ENCODE measurements around the gene LDLRAP1. TPM values are rescaled to one million over a fixed set of nuclear protein-coding genes. Genes with fewer than 3 reads are reported as not detected.
A peak's percentile ranks its signal among the peaks of the same experiment; 100 is the strongest.

Gene LDLRAP1
- total and polyA plus RNA-seq, 9 donors = 9.1 to 17.4 (median 13.1) TPM

GRCh38 chr1:25538191-25538767 is 5.1 kb upstream of the LDLRAP1 start:
- TF ChIP-seq EP300 (IDR thresholded peaks at IDR 0.05) (no peak), POLR2A (IDR thresholded peaks at IDR 0.05) (no peak)
- TF ChIP-seq, protein P1, sequence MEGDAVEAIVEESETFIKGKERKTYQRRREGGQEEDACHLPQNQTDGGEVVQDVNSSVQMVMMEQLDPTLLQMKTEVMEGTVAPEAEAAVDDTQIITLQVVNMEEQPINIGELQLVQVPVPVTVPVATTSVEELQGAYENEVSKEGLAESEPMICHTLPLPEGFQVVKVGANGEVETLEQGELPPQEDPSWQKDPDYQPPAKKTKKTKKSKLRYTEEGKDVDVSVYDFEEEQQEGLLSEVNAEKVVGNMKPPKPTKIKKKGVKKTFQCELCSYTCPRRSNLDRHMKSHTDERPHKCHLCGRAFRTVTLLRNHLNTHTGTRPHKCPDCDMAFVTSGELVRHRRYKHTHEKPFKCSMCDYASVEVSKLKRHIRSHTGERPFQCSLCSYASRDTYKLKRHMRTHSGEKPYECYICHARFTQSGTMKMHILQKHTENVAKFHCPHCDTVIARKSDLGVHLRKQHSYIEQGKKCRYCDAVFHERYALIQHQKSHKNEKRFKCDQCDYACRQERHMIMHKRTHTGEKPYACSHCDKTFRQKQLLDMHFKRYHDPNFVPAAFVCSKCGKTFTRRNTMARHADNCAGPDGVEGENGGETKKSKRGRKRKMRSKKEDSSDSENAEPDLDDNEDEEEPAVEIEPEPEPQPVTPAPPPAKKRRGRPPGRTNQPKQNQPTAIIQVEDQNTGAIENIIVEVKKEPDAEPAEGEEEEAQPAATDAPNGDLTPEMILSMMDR (IDR thresholded peaks at IDR 0.05) = no peak
- Histone ChIP-seq H3K9me3 (no peaks in the 10 kb centered on the region), H3K27ac (no peak overlapping the region), H3K27me3 (no peaks in the 10 kb centered on the region), H3K36me3 (no peaks in the 10 kb centered on the region), H3K4me3 (no peak overlapping the region), H3K4me1 (ENCODE audit: insufficient read depth) (no peaks in the 10 kb centered on the region)
- intact Hi-C loops (cut with DNase I) = no loop called here
- 64 to 68% (median 64%) methylated on average over 4 of the region's 4 CpGs for WGBS, 3 donors
- DNase-seq = no peak

DNA sequence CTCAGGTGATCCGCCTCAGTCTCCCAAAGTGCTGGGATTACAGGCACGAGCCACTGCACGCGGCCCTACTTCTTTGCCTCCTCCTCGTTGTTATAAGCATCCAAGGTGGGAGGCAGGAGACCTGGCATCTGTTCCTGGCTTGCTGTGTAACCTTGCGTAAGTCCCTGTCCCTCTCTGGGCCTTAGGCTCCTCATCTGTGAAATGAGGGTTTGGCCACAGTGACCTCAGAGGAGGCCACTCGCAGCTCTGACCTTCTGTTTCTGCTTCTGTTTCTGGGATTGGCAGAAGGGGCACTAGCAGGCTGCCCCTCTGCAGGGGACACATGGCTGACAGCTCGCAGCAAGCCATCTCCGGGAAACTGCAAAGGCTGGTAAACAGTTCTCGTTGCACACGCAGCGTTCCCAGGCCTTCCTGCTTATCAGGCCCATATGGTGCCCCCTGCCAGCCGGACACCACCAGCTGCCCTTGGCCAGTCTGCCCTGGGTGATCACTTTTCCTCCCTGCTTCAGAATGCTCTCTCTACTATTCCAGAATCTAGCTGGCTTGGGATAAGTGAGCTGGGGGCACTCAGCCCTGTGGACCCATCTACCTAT is 2.6 kb upstream of the LDLRAP1 start:
- Histone ChIP-seq H3K27me3 (no peaks in the 10 kb centered on the region), H3K36me3 (no peaks in the 10 kb centered on the region), H3K9me3 (no peaks in the 10 kb centered on the region), H3K4me3 (no peak overlapping the region), H3K27ac (no peak overlapping the region), H3K4me1 (ENCODE audit: insufficient read depth) (peaks cover 3% of the 10 kb centered on the region)
- 82 to 85% (median 83%) methylated on average over 13 of the region's 13 CpGs for WGBS, 3 donors
- TF ChIP-seq POLR2A (IDR thresholded peaks at IDR 0.05) (no peak), EP300 (IDR thresholded peaks at IDR 0.05) (no peak)
- TF ChIP-seq, protein P1 (IDR thresholded peaks at IDR 0.05) = no peak
- intact Hi-C loops (cut with DNase I) = loop anchor here in 1 of 4 donors (10.0 kb wide), 1 partner anchor 296 kb away; the partner anchor contains the start of gene RSRP1
- no peak for DNase-seq

- intact Hi-C loops (cut with DNase I) = loop anchor here in 1 of 4 donors (10.0 kb wide), 1 partner anchor 297 kb away; the partner anchor contains the start of gene RSRP1
- Histone ChIP-seq H3K27me3 (no peaks in the 10 kb centered on the region), H3K9me3 (no peaks in the 10 kb centered on the region), H3K27ac (peak overlapping the region in 1 of 2 donors; percentile 20), H3K4me3 (no peak overlapping the region), H3K4me1 (ENCODE audit: insufficient read depth) (peaks cover 7% of the 10 kb centered on the region), H3K36me3 (no peaks in the 10 kb centered on the region)
- 84 to 94% (median 90%) methylated on average over 1 of the region's 1 CpG for WGBS, 3 donors
- TF ChIP-seq EP300 (IDR thresholded peaks at IDR 0.05) = no peak
- TF ChIP-seq, protein P1 (IDR thresholded peaks at IDR 0.05) = no peak
- no peak for TF ChIP-seq POLR2A (IDR thresholded peaks at IDR 0.05)
- DNase-seq = no peak
These were observed 2.0 kb upstream of the LDLRAP1 start for GRCh38 chr1:25541425-25541824.

GRCh38 chr1:25541889-25542658 is 1.3 kb upstream of the LDLRAP1 start:
- H3K27ac ChIP-seq = peak overlapping the region in 1 of 2 donors; percentile 20
- H3K4me1 ChIP-seq (ENCODE audit: insufficient read depth) = peaks cover 7% of the 10 kb centered on the region
- no peaks in the 10 kb centered on the region for H3K27me3 ChIP-seq
- no peak overlapping the region for H3K4me3 ChIP-seq
- intact Hi-C loops (cut with DNase I) = loop anchor here in 1 of 4 donors (10.0 kb wide), 1 partner anchor 297 kb away; the partner anchor contains the start of gene RSRP1
- no peaks in the 10 kb centered on the region for H3K9me3 ChIP-seq
- no peaks in the 10 kb centered on the region for H3K36me3 ChIP-seq
- no peak for DNase-seq
- 65 to 67% (median 66%) methylated on average over 8 of the region's 8 CpGs for WGBS, 3 donors
- no peak for TF ChIP-seq EP300 (IDR thresholded peaks at IDR 0.05)
- TF ChIP-seq, protein P1 (IDR thresholded peaks at IDR 0.05) = no peak
- TF ChIP-seq POLR2A (IDR thresholded peaks at IDR 0.05) = no peak
